HEK293T (cell line): ENCODE measurements around the gene CAMKMT.
"Not testable (repeated sequence)": the region's sequence is repeated elsewhere in the genome, so short reads cannot be mapped to it uniquely, and the experiment has no call there.

Experiments used
- CTCF ChIA-PET: fragments of 350-600 bp; formaldehyde crosslinking; extraction: SDS; loops from one replicate; lab custom pipeline; 2021; ENCODE audit warnings: antibody characterized with exemption, inconsistent platforms; lab: Yijun Ruan, JAX
- POLR2A ChIA-PET: fragments of 350-600 bp; formaldehyde crosslinking; extraction: SDS; loops from one replicate; lab custom pipeline; 2020; ENCODE audit warnings: antibody characterized with exemption, inconsistent platforms; lab: Yijun Ruan, JAX
- DNase-seq: peaks from one replicate; pipeline ENCODE4 v3.0.0; 2012; ENCODE audit warnings: mixed read lengths; ENCODE audit errors: extremely low spot score
- ARNT ChIP-seq: fragments of 450-650 bp; IDR thresholded peaks from 2 replicates; pipeline ENCODE4 v1.6.1; 2017; ENCODE audit warnings: mild to moderate bottlenecking
- BHLHE40 ChIP-seq: fragments of 450-650 bp; IDR thresholded peaks from 2 replicates; pipeline ENCODE4 v1.6.1; 2016; ENCODE audit warnings: mild to moderate bottlenecking, moderate library complexity, borderline replicate concordance
- CTBP1 ChIP-seq: fragments of 450-650 bp; IDR thresholded peaks from 2 replicates; pipeline ENCODE4 v1.6.1; 2016; ENCODE audit warnings: borderline replicate concordance
- ELF4 ChIP-seq: fragments of 450-650 bp; IDR thresholded peaks from 2 replicates; pipeline ENCODE4 v1.6.1; 2017; ENCODE audit warnings: antibody characterized with exemption
- FOXA1 ChIP-seq: fragments of 450-650 bp; IDR thresholded peaks from 2 replicates; pipeline ENCODE4 v1.6.1; 2016; ENCODE audit warnings: mild to moderate bottlenecking
- FOXK2 ChIP-seq: fragments of 450-650 bp; IDR thresholded peaks from 2 replicates; pipeline ENCODE4 v1.6.1; 2016; ENCODE audit warnings: mild to moderate bottlenecking
- FOXM1 ChIP-seq: fragments of 450-650 bp; IDR thresholded peaks from 2 replicates; pipeline ENCODE4 v1.6.1; 2017; ENCODE audit warnings: mild to moderate bottlenecking, borderline replicate concordance
- HDGF ChIP-seq: fragments of 450-650 bp; IDR thresholded peaks from 2 replicates; pipeline ENCODE4 v1.6.1; 2017; ENCODE audit warnings: antibody characterized with exemption, borderline replicate concordance
- L3MBTL2 ChIP-seq: fragments of 450-650 bp; conservative IDR thresholded peaks from 2 replicates; pipeline ENCODE4 v1.6.1; 2016; ENCODE audit warnings: mild to moderate bottlenecking
- LEF1 ChIP-seq: fragments of 450-650 bp; IDR thresholded peaks from 2 replicates; pipeline ENCODE4 v1.6.1; 2017; ENCODE audit warnings: mild to moderate bottlenecking, borderline replicate concordance
- NFRKB ChIP-seq: fragments of 450-650 bp; IDR thresholded peaks from 2 replicates; pipeline ENCODE4 v1.6.1; 2016; ENCODE audit warnings: mild to moderate bottlenecking, moderate library complexity
- PKNOX1 ChIP-seq: fragments of 450-650 bp; IDR thresholded peaks from 2 replicates; pipeline ENCODE4 v1.6.1; 2016
- SP1 ChIP-seq: fragments of 450-650 bp; IDR thresholded peaks from 2 replicates; pipeline ENCODE4 v1.6.1; 2017
- SUZ12 ChIP-seq: fragments of 450-650 bp; IDR thresholded peaks from 2 replicates; pipeline ENCODE4 v1.6.1; 2016; ENCODE audit warnings: mild to moderate bottlenecking
- TARDBP ChIP-seq: fragments of 450-650 bp; IDR thresholded peaks from 2 replicates; pipeline ENCODE4 v1.6.1; 2016
- ZNF384 ChIP-seq: fragments of 450-650 bp; IDR thresholded peaks from 2 replicates; pipeline ENCODE4 v1.6.1; 2016

CAMKMT gene

GRCh38 chr2:44364604-44365003, 2.9 kb downstream of the CAMKMT start:
- TF ChIP-seq PKNOX1 (no peak), FOXK2 (no peak), SP1 (no peak), BHLHE40 (no peak), ELF4 (no peak)
- CTCF ChIA-PET = no interaction called here
- POLR2A ChIA-PET = no interaction called here
- no peak for DNase-seq

- ChIA-PET CTCF (interaction anchor here (0.6 kb wide), 1 partner anchor 40 kb away, joined by 4 read pairs; no protein-coding TSS in a partner anchor), POLR2A (no interaction called here)
- TF ChIP-seq BHLHE40 = no peak
- TF ChIP-seq ZNF384 = no peak
- TF ChIP-seq SP1 = no peak
- TF ChIP-seq TARDBP = no peak
- TF ChIP-seq ELF4 = no peak
- TF ChIP-seq CTBP1 = no peak
- no peak for TF ChIP-seq ARNT
- TF ChIP-seq FOXM1 = no peak
- no peak for TF ChIP-seq NFRKB
- TF ChIP-seq FOXA1 = no peak
- no peak for TF ChIP-seq PKNOX1
- TF ChIP-seq HDGF = no peak
- TF ChIP-seq FOXK2 = no peak
- TF ChIP-seq LEF1 = no peak
These were observed 5.8 kb downstream of the CAMKMT start for GRCh38 chr2:44367591-44367990.

GRCh38 chr2:44369392-44369791, 7.6 kb downstream of the CAMKMT start:
- CTCF ChIA-PET = interaction anchor here (0.6 kb wide), 1 partner anchor 253 kb away, joined by 3 read pairs; no protein-coding TSS in a partner anchor
- POLR2A ChIA-PET = interaction anchor here (0.9 kb wide), 1 partner anchor 8 kb away, joined by 3 read pairs; the partner anchor contains the start of genes CAMKMT and PREPL

More at GRCh38 chr2:44367591-44367990, 5.8 kb downstream of the CAMKMT start:
- no peak for DNase-seq

DNA sequence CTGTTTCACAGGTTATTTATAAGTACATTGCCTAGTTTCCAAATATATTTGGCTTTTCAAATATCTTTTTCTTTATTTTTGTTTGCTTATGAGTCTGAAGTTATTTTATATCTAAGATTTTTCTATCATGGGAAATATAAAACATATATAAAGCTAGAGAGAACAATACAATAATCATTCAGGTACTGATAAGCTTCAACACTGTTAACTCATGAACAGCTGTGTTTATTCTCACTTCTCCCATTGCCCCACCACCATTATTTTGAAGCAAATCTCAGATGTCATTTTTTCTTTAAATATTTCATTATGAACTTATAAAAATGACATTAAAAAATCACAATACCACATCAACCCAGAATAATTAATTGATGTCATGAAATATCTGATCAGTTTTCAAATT, 9.7 kb downstream of the CAMKMT start:
- CTCF ChIA-PET = interaction anchor here (0.6 kb wide), 1 partner anchor 344 kb away, joined by 5 read pairs; no protein-coding TSS in a partner anchor
- DNase-seq = no peak
- POLR2A ChIA-PET = interaction anchor here (0.6 kb wide), 1 partner anchor 9 kb away, joined by 3 read pairs; the partner anchor contains the start of gene CAMKMT
- TF ChIP-seq SUZ12 (no peak), ELF4 (no peak), PKNOX1 (no peak), FOXM1 (no peak), ZNF384 (no peak), L3MBTL2 (no peak), HDGF (no peak), CTBP1 (no peak), SP1 (no peak), FOXK2 (no peak), BHLHE40 (no peak), TARDBP (no peak), ARNT (no peak)

More at GRCh38 chr2:44369392-44369791, 7.6 kb downstream of the CAMKMT start:
- no peak for TF ChIP-seq ARNT
- TF ChIP-seq LEF1 = no peak
- no peak for DNase-seq

DNA sequence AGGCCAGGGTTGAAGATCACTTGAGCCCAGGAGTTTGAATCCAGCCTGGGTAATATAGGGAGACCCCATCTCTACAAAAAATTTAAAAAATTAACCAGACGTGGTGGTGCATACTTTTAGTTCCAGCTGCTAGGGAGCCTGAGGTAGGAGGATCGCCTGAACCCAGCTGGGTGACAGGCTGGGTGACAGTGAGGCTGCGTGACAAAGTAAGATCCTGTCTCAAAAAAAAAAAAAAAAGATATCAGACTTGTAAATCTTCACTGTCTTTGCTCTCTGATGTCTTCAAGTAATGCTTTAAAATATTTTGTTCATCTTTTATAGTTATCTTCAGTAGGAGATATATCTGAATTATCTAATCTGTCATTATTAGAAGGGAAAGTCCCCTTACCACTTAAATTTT, 10.5 kb downstream of the CAMKMT start:
- TF ChIP-seq ARNT (no peak), FOXK2 (no peak), ZNF384 (no peak), FOXM1 (no peak), FOXA1 (no peak), L3MBTL2 (no peak), SUZ12 (no peak), SP1 (no peak), HDGF (no peak), TARDBP (no peak), ELF4 (no peak), PKNOX1 (no peak), NFRKB (no peak), CTBP1 (no peak), LEF1 (no peak), BHLHE40 (no peak)
- ChIA-PET POLR2A (no interaction called here), CTCF (no interaction called here)
- DNase-seq = no peak

- DNase-seq = no peak
- CTCF ChIA-PET = interaction anchor here (1.6 kb wide), 1 partner anchor 333 kb away, joined by 3 read pairs; no protein-coding TSS in a partner anchor
- POLR2A ChIA-PET = interaction anchor here (0.8 kb wide), 1 partner anchor 15 kb away, joined by 3 read pairs; the partner anchor contains the start of genes CAMKMT and PREPL
- TF ChIP-seq NFRKB (no peak), L3MBTL2 (no peak), PKNOX1 (no peak), ARNT (no peak), ELF4 (no peak), CTBP1 (no peak), HDGF (no peak), FOXM1 (no peak), FOXK2 (no peak), ZNF384 (no peak), LEF1 (no peak), SUZ12 (no peak)
These were observed 15.7 kb downstream of the CAMKMT start for GRCh38 chr2:44377486-44377885.

DNA sequence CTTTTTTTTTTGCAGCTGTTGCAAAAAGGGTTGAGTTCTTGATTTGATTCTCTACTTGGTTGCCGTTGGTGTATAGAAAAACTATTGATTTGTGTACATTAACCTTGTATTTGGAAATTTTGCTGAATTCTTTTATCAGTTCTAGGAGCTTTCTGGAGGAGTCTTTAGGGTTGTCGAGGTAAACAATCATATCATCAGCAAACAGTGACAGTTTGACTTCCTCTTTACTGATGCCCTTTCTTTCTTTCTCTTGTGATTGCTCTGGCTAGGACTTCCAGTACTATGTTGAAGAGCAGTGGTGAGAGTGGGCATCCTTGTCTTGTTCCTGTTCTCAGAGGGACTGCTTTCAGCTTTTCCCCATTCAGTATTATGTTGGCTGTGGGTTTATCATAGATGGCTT, 23.5 kb downstream of the CAMKMT start:
- POLR2A ChIA-PET, DNase-seq, CTCF ChIA-PET: not testable (repeated sequence)
